ENCODE results near the gene TMEM131L.
"Not testable (repeated sequence)": the region's sequence is repeated elsewhere in the genome, so short reads cannot be mapped to it uniquely, and the experiment has no call there.

TMEM131L gene

GRCh38 chr4:153466081-153466948 lies at the start of gene TMEM131L:
TSS of gene TMEM131L (plus strand) at chr4:153466360. CDS start at chr4:153466398, 38 bp downstream.
- no peak for DNase-seq (ENCODE audit: extremely low spot score, insufficient read length, low read depth)
- FAIRE-seq = peak; percentile 52

GRCh38 chr4:153416456-153416855 lies 49.7 kb upstream of the TMEM131L start:
- not testable (repeated sequence) for FAIRE-seq; DNase-seq (ENCODE audit: extremely low spot score, insufficient read length, low read depth)

- FAIRE-seq (no peak), DNase-seq (ENCODE audit: extremely low spot score, insufficient read length, low read depth) (no peak)
Observed at GRCh38 chr4:153418121-153418520, 48.0 kb upstream of the TMEM131L start.

GRCh38 chr4:153418558-153418957 lies 47.6 kb upstream of the TMEM131L start:
- DNase-seq (ENCODE audit: extremely low spot score, insufficient read length, low read depth) (no peak), FAIRE-seq (no peak)

- DNase-seq (ENCODE audit: extremely low spot score, insufficient read length, low read depth) = no peak
- FAIRE-seq = no peak
Observed at GRCh38 chr4:153419029-153419428, 47.1 kb upstream of the TMEM131L start.

GRCh38 chr4:153419673-153420278 lies 46.4 kb upstream of the TMEM131L start:
- DNase-seq (ENCODE audit: extremely low spot score, insufficient read length, low read depth) (no peak), FAIRE-seq (no peak)

GRCh38 chr4:153420361-153420760 lies 45.8 kb upstream of the TMEM131L start:
- DNase-seq (ENCODE audit: extremely low spot score, insufficient read length, low read depth) = no peak
- FAIRE-seq = no peak

GRCh38 chr4:153421941-153422340 lies 44.2 kb upstream of the TMEM131L start:
- FAIRE-seq = peak; percentile 96
- no peak for DNase-seq (ENCODE audit: extremely low spot score, insufficient read length, low read depth)

GRCh38 chr4:153426207-153426885 lies 39.8 kb upstream of the TMEM131L start:
- DNase-seq (ENCODE audit: extremely low spot score, insufficient read length, low read depth) = no peak
- peak; percentile 84 for FAIRE-seq

- DNase-seq (ENCODE audit: extremely low spot score, insufficient read length, low read depth) (no peak), FAIRE-seq (no peak)
Observed at GRCh38 chr4:153427363-153428071, 38.6 kb upstream of the TMEM131L start.

- DNase-seq (ENCODE audit: extremely low spot score, insufficient read length, low read depth) (no peak), FAIRE-seq (no peak)
Observed at GRCh38 chr4:153428941-153429475, 37.2 kb upstream of the TMEM131L start.

- peak; percentile 65 for DNase-seq (ENCODE audit: extremely low spot score, insufficient read length, low read depth)
- peak; percentile 98 for FAIRE-seq
Observed at GRCh38 chr4:153432965-153433753, 33.0 kb upstream of the TMEM131L start.

GRCh38 chr4:153433754-153434105 lies 32.4 kb upstream of the TMEM131L start:
- DNase-seq (ENCODE audit: extremely low spot score, insufficient read length, low read depth) = no peak
- no peak for FAIRE-seq

- DNase-seq (ENCODE audit: extremely low spot score, insufficient read length, low read depth) = no peak
- no peak for FAIRE-seq
Observed at GRCh38 chr4:153434190-153434589, 32.0 kb upstream of the TMEM131L start.

GRCh38 chr4:153438916-153439756 lies 27.0 kb upstream of the TMEM131L start:
- DNase-seq (ENCODE audit: extremely low spot score, insufficient read length, low read depth) (peak; percentile 42), FAIRE-seq (peak; percentile 94)

GRCh38 chr4:153439831-153440230 lies 26.3 kb upstream of the TMEM131L start:
- FAIRE-seq = no peak

GRCh38 chr4:153440475-153440874 lies 25.7 kb upstream of the TMEM131L start:
- peak; percentile 79 for FAIRE-seq
- DNase-seq (ENCODE audit: extremely low spot score, insufficient read length, low read depth) = no peak

More at GRCh38 chr4:153439831-153440230, 26.3 kb upstream of the TMEM131L start:
- DNase-seq (ENCODE audit: extremely low spot score, insufficient read length, low read depth) = no peak

GRCh38 chr4:153447175-153447905 lies 18.8 kb upstream of the TMEM131L start:
- no peak for FAIRE-seq
- DNase-seq (ENCODE audit: extremely low spot score, insufficient read length, low read depth) = no peak
